HG03095 (cell line): ENCODE measurements around the gene LRP2.
A peak's percentile ranks its signal among the peaks of the same experiment; 100 is the strongest.

Experiments used
- ATAC-seq: cut with Tn5 transposase; IDR thresholded peaks from one replicate; pipeline ENCODE4 v1.9.1; 2021; ENCODE audit warnings: moderate library complexity; ENCODE audit not compliant: unreplicated experiment

The LRP2 gene

GRCh38 chr2:169131587-169132512, 230.5 kb downstream of the LRP2 start:
- no peak for ATAC-seq

DNA sequence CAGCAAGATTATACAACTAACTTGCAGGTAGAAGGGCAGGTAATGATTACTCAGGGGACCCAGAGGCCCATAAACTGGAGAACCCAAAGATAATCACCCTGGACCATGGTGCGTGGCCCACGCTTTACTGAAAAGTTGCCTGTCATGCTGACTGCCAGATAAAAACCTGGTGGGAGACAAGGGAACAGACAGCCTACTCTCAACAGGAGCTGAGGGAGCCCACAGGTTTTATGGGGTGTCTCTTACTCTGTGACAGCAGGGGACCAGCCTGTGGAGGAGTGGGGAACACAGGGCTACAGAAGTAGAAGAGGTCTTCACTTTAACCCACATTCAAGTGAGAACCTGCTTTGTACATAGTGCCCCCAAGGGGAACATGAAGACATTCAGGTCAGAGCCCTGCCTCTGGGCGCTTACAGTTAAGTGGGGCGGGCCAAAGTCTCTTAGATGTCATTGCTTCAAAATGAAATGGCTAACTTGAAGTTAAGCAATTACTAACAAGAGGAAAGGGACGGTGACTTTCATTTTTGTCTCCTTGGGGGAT, 232.6 kb downstream of the LRP2 start:
- ATAC-seq = no peak

GRCh38 chr2:169119851-169120250, 242.5 kb downstream of the LRP2 start:
- no peak for ATAC-seq

- ATAC-seq = no peak
These were observed 243.1 kb downstream of the LRP2 start for GRCh38 chr2:169119123-169119760.

- ATAC-seq = no peak
These were observed 244.3 kb downstream of the LRP2 start for GRCh38 chr2:169118060-169118459.

- no peak for ATAC-seq
These were observed 245.3 kb downstream of the LRP2 start for GRCh38 chr2:169116993-169117392.

- ATAC-seq = no peak
These were observed 246.0 kb downstream of the LRP2 start for GRCh38 chr2:169116327-169116726.

DNA sequence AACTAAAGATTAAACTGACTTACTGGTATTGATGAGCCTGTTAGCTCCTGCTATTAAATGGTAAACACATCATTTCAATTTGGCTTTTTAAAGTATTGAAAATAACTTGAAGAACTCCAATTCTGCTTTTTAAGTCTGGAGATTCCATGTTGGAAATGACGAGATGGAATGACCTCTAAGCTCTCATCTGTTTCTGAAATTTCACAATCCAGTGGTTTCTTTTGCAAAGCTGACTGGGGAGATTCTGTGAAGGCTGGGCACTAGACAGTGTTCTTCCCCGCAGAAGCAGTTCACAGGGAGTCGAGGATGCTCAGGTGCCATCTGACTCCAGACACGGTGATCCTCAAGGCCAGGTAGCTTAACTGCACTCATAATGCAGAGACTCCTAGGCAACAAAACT, 248.3 kb downstream of the LRP2 start:
- no peak for ATAC-seq

DNA sequence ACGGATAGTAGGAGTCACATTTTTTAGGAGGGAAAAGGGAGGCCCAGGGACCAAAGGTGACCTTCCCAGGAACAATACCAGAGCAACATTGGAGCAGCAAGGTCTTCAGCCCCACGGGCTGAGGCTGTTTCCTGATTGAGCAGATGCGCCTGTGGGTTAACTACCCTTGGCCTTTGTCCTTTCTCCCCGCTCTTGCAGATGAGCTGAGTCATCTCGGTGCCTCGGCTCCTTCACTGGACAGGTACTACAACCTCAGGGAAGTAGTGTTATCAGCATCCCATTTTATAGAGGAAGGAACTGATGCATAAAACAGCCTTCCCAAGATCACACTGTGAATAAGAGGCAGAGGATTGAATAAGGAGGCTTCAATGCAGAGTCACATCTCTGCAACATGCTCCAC, 249.5 kb downstream of the LRP2 start:
- ATAC-seq = no peak

- ATAC-seq = no peak
These were observed 251.4 kb downstream of the LRP2 start for GRCh38 chr2:169110916-169111315.

DNA sequence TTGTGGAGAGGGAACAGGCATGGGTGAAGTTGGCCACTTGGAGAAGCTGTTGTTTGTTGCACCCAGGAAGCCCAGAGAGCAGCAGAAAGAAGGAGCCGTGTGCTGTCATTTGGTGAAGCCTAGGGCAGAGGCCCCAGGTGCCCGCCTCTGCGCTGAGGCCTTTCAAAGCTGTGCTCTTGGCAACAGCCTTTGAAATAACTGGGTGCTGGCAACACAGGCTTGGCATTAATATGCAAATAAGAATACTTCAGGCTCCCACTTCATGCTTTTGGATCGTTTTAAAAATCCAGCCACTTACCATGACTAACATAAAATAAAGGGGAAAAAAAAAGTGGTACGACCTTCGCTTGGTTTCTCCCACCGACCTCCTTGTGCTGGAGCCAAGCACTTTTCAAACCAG, 251.9 kb downstream of the LRP2 start:
- ATAC-seq = no peak

GRCh38 chr2:169109502-169110409, 252.6 kb downstream of the LRP2 start:
- peak; percentile 69 for ATAC-seq

DNA sequence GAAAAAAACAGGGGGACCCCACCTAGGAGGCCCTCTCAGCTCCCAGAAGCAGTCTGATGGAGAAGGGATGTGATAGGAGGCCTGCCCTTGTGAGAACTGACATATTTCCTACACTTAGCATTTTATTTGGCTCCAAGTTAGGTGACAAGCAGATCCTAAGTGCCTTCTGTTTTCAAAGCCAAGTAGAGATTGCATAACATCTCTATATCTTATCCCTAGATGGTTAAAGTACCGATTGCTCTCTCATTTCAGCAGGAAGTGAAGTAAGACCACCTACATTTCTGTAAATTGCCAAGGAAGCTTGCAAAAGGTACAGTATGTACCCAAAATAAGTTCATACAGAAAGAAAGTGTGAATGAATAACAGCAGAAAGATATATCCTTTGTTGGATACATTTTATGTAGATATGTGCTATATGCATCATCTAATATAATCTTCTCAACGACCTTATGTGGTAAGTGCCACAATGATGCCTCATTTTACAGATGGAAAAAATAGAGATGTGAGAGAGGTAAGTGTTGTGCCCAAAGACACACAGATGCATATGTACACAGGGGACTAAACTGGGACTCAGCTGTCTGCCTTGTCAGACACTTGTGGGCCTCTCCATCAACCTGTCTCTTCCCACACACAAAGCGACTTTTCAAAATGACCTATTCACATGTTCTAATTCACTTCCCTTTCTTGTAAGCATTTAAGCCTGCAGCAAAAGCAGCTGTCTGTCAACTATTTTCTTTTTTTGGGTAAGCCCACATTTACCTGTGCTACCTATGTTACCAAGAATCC, 254.0 kb downstream of the LRP2 start:
- ATAC-seq = no peak

- ATAC-seq = peak; percentile 87
These were observed 254.7 kb downstream of the LRP2 start for GRCh38 chr2:169107645-169108044.

DNA sequence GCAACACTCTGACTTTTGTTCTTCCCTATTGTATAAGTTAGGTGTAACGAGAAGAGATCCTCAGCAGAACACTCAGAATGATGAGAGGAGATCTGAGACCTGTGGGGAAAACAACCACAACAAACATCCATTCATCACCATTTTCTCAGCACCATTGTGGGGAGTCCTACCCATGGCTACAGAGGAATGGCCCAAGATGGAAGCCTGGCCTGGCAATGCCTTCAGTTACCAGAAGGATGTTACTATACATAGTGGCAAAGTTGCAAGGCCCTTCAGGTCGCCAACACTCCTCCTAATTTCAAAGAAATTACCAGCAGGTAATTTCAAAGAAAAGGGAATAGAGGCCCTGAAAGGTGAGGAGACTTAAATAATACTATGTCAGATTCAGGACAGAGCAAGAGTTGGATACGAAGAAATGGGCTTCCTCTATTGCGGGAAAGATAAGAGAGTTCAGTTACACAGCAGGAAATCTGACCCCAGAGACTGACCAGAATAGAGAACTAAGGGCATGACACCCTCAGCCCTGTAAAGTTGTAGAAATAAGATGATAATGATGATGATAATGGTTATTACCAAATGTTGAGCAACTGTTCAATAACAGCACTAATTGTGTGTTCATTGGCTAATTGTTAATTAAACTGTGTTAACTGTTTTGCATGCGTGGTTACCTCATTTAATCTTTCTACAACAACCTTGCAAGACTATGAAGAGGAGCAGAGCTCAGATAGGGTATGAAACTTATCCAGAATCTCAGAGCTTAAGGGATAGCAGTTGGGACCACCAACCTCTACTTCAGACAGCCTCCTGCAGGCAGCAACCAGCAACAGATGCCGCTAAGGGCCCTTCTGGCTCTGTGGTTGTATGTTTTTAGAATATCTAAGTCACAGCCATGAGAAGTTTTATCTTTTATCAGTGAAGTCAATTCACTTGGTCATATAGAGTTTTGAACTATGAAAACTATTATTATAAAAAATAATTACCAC, 255.5 kb downstream of the LRP2 start:
- ATAC-seq = no peak

GRCh38 chr2:169106134-169106533, 256.2 kb downstream of the LRP2 start:
- no peak for ATAC-seq

DNA sequence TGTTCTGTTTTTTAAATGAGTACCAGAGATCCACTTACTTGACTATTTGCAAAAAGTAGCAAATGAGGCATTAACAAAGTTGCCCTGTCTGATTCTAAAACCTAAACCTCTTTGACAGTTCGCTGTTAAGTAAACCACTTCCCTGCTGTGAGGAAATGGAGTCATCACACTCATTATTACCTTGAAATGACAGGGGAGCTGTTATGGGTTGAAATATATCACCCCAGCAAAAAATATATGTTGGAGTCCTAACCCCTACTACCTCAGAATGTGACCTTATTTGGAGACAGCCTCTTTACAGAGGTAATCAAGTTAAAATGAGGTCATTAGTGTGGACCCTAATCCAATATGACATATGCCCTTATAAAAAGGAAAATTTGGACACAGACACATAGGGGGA, 256.9 kb downstream of the LRP2 start:
- ATAC-seq = no peak

DNA sequence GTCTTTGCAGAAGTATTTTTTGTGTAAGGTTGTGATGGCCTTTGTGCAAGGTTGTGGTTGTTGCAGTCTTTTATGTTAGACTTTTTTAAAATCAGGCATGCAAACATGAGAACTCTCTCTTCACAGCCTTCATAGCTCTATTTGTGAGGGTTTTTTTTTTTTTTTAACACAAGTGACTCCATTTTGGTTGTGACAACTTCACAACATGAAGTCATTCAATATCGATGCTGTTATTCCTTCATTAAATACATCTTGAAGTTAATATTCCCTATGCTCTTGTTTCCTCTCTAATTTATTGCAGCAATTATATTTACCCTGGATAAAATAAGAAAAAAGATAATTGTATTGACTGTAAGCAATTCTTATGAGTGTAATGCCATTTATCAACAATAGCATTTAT, 257.5 kb downstream of the LRP2 start:
- ATAC-seq = no peak

DNA sequence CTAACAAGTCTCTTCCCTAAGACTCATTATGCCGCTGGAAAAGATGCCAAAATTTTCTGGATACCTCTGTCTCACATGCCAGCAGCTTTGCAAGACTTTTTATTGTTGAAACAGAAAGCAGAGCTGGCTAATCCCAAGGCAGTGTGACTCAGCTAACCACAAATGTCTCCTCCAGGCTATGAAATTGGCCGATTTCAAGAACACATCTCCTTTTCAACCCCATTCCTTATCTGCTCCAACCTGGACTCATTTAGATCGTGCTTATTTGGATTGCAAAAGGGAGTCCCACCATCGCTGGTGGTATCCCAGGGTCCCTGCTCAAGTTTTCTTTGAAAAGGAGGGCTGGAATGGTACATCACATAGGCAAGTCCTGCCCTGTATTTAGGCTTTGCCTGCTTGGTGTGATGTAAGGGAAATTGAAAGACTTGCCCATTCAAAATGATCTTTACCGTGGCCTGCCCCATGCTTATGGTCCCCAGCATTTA, 266.7 kb downstream of the LRP2 start:
- no peak for ATAC-seq
